HG03045 (cell line): ENCODE data around the gene WDR45B.

Experiments used
- ATAC-seq: cut with Tn5 transposase; IDR thresholded peaks from one replicate; pipeline ENCODE4 v1.9.1; 2021; ENCODE audit warnings: mild to moderate bottlenecking, moderate library complexity; ENCODE audit not compliant: unreplicated experiment

The WDR45B gene

GRCh38 chr17:82633343-82633742, 14.9 kb downstream of the WDR45B start:
- ATAC-seq, result no peak

GRCh38 chr17:82632451-82632850, 15.8 kb downstream of the WDR45B start:
- ATAC-seq, result no peak

- no peak for ATAC-seq
Observed at GRCh38 chr17:82631544-82631943, 16.7 kb downstream of the WDR45B start.

GRCh38 chr17:82630212-82630611, 18.0 kb downstream of the WDR45B start:
- no peak for ATAC-seq

- no peak for ATAC-seq
Observed at GRCh38 chr17:82629748-82630147, 18.5 kb downstream of the WDR45B start.

GRCh38 chr17:82627405-82627804, 20.8 kb downstream of the WDR45B start:
- no peak for ATAC-seq

GRCh38 chr17:82623707-82624106, 24.5 kb downstream of the WDR45B start:
- ATAC-seq, result no peak

- ATAC-seq, result no peak
Observed at GRCh38 chr17:82619641-82620040, 28.6 kb downstream of the WDR45B start.

GRCh38 chr17:82619211-82619610, 29.0 kb downstream of the WDR45B start:
- no peak for ATAC-seq

- no peak for ATAC-seq
Observed at GRCh38 chr17:82616021-82616711, 32.1 kb downstream of the WDR45B start.

GRCh38 chr17:82615084-82616020, 32.9 kb downstream of the WDR45B start:
- ATAC-seq, result no peak

GRCh38 chr17:82614095-82614631, 34.1 kb downstream of the WDR45B start:
- no peak for ATAC-seq

GRCh38 chr17:82613283-82614094, 34.8 kb downstream of the WDR45B start:
- ATAC-seq, result no peak

GRCh38 chr17:82611140-82612058, 36.8 kb downstream of the WDR45B start:
- no peak for ATAC-seq

GRCh38 chr17:82609655-82610054, 38.6 kb downstream of the WDR45B start:
- ATAC-seq, result no peak

- ATAC-seq, result no peak
Observed at GRCh38 chr17:82608816-82609215, 39.4 kb downstream of the WDR45B start.

- ATAC-seq, result no peak
Observed at GRCh38 chr17:82605939-82606600, 42.2 kb downstream of the WDR45B start.

- ATAC-seq, result no peak
Observed at GRCh38 chr17:82604532-82604931, 43.7 kb downstream of the WDR45B start.

- no peak for ATAC-seq
Observed at GRCh38 chr17:82603981-82604448, 44.2 kb downstream of the WDR45B start.
